PC-3 (cell line): ENCODE measurements around the gene LMLN. TPM values are rescaled to one million over a fixed set of nuclear protein-coding genes. Genes with fewer than 3 reads are reported as not detected.

Experiments
- ATAC-seq: fragments of 200-7000 bp; cut with Tn5 transposase; 2 replicates; pipeline ENCODE4 v1.9.1; 2020; ENCODE audit warnings: mild to moderate bottlenecking, moderate library complexity
- BruUV-seq: library from RNA; stranded (reverse); fragments of 400-500 nt; replicated peaks from 2 replicates; lab custom pipeline; 2021; lab: Mats Ljungman, UMichigan
- CTCF ChIA-PET: fragments of 300-600 bp; sonication (Branson Sonifier 250); formaldehyde crosslinking; loops from one replicate; lab custom pipeline; 2022; ENCODE audit warnings: antibody characterized with exemption; lab: Charles Lee
- POLR2A ChIA-PET: fragments of 300-600 bp; sonication (Branson Sonifier 250); formaldehyde crosslinking; loops from one replicate; lab custom pipeline; 2022; ENCODE audit warnings: antibody characterized with exemption; ENCODE audit not compliant: unreplicated experiment; lab: Charles Lee
- DNase-seq: peaks from one replicate; pipeline ENCODE4 v3.0.0-alpha.2; 2015
- H2AFZ ChIP-seq: fragments of 300-600 bp; sonication (generic); 2 replicates; pipeline ENCODE4 v1.6.0; 2016; ENCODE audit warnings: antibody characterized with exemption, low read length
- H3F3A ChIP-seq: fragments of 300-600 bp; sonication (generic); one replicate; pipeline ENCODE4 v1.6.0; 2017; ENCODE audit warnings: antibody characterized with exemption, low read length, control low read depth, mild to moderate bottlenecking; ENCODE audit not compliant: unreplicated experiment
- H3K27ac ChIP-seq: fragments of 300-600 bp; sonication (generic); 2 replicates; pipeline ENCODE4 v1.5.1; 2016; ENCODE audit warnings: mild to moderate bottlenecking, low read length
- H3K27me3 ChIP-seq: fragments of 300-600 bp; sonication (generic); 2 replicates; pipeline ENCODE4 v1.6.1; 2016; ENCODE audit warnings: low read length, mixed read lengths
- H3K36me3 ChIP-seq: fragments of 300-600 bp; sonication (generic); 2 replicates; pipeline ENCODE4 v1.6.1; 2016; ENCODE audit warnings: low read depth, mixed run types, low read length, mixed read lengths
- H3K4me1 ChIP-seq: fragments of 300-600 bp; sonication (generic); 2 replicates; pipeline ENCODE4 v1.5.1; 2016; ENCODE audit warnings: low read length; ENCODE audit not compliant: insufficient read depth
- H3K4me2 ChIP-seq: fragments of 300-600 bp; sonication (generic); 2 replicates; pipeline ENCODE4 v1.6.0; 2016; ENCODE audit warnings: low read length
- H3K4me3 ChIP-seq: fragments of 300-600 bp; sonication (generic); 2 replicates; pipeline ENCODE4 v1.5.1; 2016; ENCODE audit warnings: mild to moderate bottlenecking, low read length, mixed read lengths
- H3K79me2 ChIP-seq: fragments of 300-600 bp; sonication (generic); 2 replicates; pipeline ENCODE4 v1.6.1; 2017; ENCODE audit warnings: low read length, mixed read lengths
- H3K9ac ChIP-seq: fragments of 300-600 bp; sonication (generic); 2 replicates; pipeline ENCODE4 v1.6.0; 2016; ENCODE audit warnings: mild to moderate bottlenecking, low read length
- H3K9me2 ChIP-seq: fragments of 300-600 bp; sonication (generic); replicated peaks from 2 replicates; pipeline ENCODE4 v1.6.1; 2016; ENCODE audit warnings: mixed run types, low read length, mixed read lengths
- H3K9me3 ChIP-seq: fragments of 300-600 bp; sonication (generic); 2 replicates; pipeline ENCODE4 v1.6.1; 2016; ENCODE audit warnings: low read length, mixed read lengths
- H4K20me1 ChIP-seq: fragments of 300-600 bp; sonication (generic); 2 replicates; pipeline ENCODE4 v1.6.1; 2016; ENCODE audit warnings: low read length, mixed read lengths
- CTCF ChIP-seq: fragments of 300-600 bp; sonication (generic); conservative IDR thresholded peaks from 2 replicates; pipeline ENCODE4 v1.5.1; 2017; ENCODE audit warnings: antibody characterized with exemption, low read depth, mild to moderate bottlenecking, low read length
- EZH2 ChIP-seq: fragments of 300-600 bp; sonication (generic); IDR thresholded peaks from one replicate; pipeline ENCODE4 v1.6.1; 2017; ENCODE audit warnings: antibody characterized with exemption, mild to moderate bottlenecking, low read length; ENCODE audit not compliant: unreplicated experiment
- EZH2phosphoT487 ChIP-seq: fragments of 300-600 bp; sonication (generic); IDR thresholded peaks from 2 replicates; pipeline ENCODE4 v1.6.1; 2018; ENCODE audit warnings: mild to moderate bottlenecking, antibody characterized with exemption, low read length, borderline replicate concordance
- intact Hi-C: fragments of 100-400 bp; cut with micrococcal nuclease; formaldehyde crosslinking; loops from 2 replicates; pipeline ENCODE4 v1.9.0; 2023
- total RNA-seq: library from RNA; depleted of rRNA; stranded (reverse); fragments of >200 nt; gene quantifications from 2 replicates; pipeline ENCODE4 v1.2.3, GENCODE V29; 2014

Gene LMLN
- total RNA-seq, 1 experiment from 2014 or later = 3.7 TPM

GRCh38 chr3:198025644-198026043, 65.6 kb downstream of the LMLN start:
- Histone ChIP-seq H3K27ac (no peak overlapping the region), H3K36me3 (no peaks in the 10 kb centered on the region), H4K20me1 (no peaks in the 10 kb centered on the region), H3K9me2 (no peaks in the 10 kb centered on the region), H3K4me1 (no peaks in the 10 kb centered on the region), H3K9ac (no peak overlapping the region), H3K79me2 (no peaks in the 10 kb centered on the region), H3K4me2 (no peak overlapping the region), H3F3A (no peaks in the 10 kb centered on the region), H3K27me3 (no peaks in the 10 kb centered on the region), H3K9me3 (no peaks in the 10 kb centered on the region), H2AFZ (no peak overlapping the region), H3K4me3 (no peak overlapping the region)
- no peak for ATAC-seq
- BruUV-seq = no TSS peak
- POLR2A ChIA-PET = no interaction called here
- DNase-seq = no peak
- CTCF ChIA-PET = no interaction called here
- TF ChIP-seq EZH2 = no peak
- TF ChIP-seq EZH2phosphoT487 = no peak
- no peak for TF ChIP-seq CTCF
- intact Hi-C loops = no loop called here

GRCh38 chr3:198026620-198027019, 66.6 kb downstream of the LMLN start:
- Histone ChIP-seq H3F3A (no peaks in the 10 kb centered on the region), H3K36me3 (no peaks in the 10 kb centered on the region), H4K20me1 (no peaks in the 10 kb centered on the region), H3K4me3 (no peak overlapping the region), H3K9ac (no peak overlapping the region), H3K9me2 (no peaks in the 10 kb centered on the region), H3K27me3 (no peaks in the 10 kb centered on the region), H3K9me3 (no peaks in the 10 kb centered on the region), H3K27ac (no peak overlapping the region), H3K79me2 (no peaks in the 10 kb centered on the region), H2AFZ (no peak overlapping the region), H3K4me2 (no peak overlapping the region), H3K4me1 (no peaks in the 10 kb centered on the region)
- DNase-seq (no peak), ATAC-seq (no peak)
- no peak for TF ChIP-seq CTCF
- no peak for TF ChIP-seq EZH2phosphoT487
- no peak for TF ChIP-seq EZH2
- intact Hi-C loops = no loop called here
- no TSS peak for BruUV-seq
- ChIA-PET CTCF (no interaction called here), POLR2A (no interaction called here)

GRCh38 chr3:198027045-198027798, 67.2 kb downstream of the LMLN start:
- H3K27ac ChIP-seq = no peak overlapping the region
- no peaks in the 10 kb centered on the region for H3K9me3 ChIP-seq
- no peaks in the 10 kb centered on the region for H3F3A ChIP-seq
- no peak overlapping the region for H2AFZ ChIP-seq
- no peak overlapping the region for H3K4me2 ChIP-seq
- no TSS peak for BruUV-seq
- intact Hi-C loops = no loop called here
- no peaks in the 10 kb centered on the region for H4K20me1 ChIP-seq
- POLR2A ChIA-PET = no interaction called here
- DNase-seq (no peak), ATAC-seq (no peak)
- CTCF ChIA-PET = no interaction called here
- no peaks in the 10 kb centered on the region for H3K36me3 ChIP-seq
- no peak for TF ChIP-seq EZH2phosphoT487
- TF ChIP-seq EZH2 = no peak
- no peak for TF ChIP-seq CTCF
- H3K9ac ChIP-seq = no peak overlapping the region
- no peaks in the 10 kb centered on the region for H3K79me2 ChIP-seq
- H3K9me2 ChIP-seq = no peaks in the 10 kb centered on the region
- H3K27me3 ChIP-seq = no peaks in the 10 kb centered on the region
- no peaks in the 10 kb centered on the region for H3K4me1 ChIP-seq
- H3K4me3 ChIP-seq = no peak overlapping the region
